Gastroesophageal sphincter (tissue), 3 donors: ENCODE data around the gene IL6.

Source experiments
- CTCF ChIP-seq, 4 experiments: fragments of 200-600 bp in 2 of 4; fragments of 450-650 bp in 2 of 4; sonication (generic) in 1 of 4; IDR thresholded peaks; one replicate each; pipeline ENCODE4 v1.5.1; 2017 to 2019; ENCODE audit warnings: antibody characterized with exemption in 4 of 4, mild to moderate bottlenecking in 2 of 4, moderate library complexity in 2 of 4
- POLR2A ChIP-seq, 2 donors: fragments of 450-650 bp; IDR thresholded peaks; one replicate each; pipeline ENCODE4 v1.6.1; 2017; ENCODE audit warnings: antibody characterized with exemption in 2 of 2, mild to moderate bottlenecking in 2 of 2, moderate library complexity in 1 of 2
- POLR2AphosphoS5 ChIP-seq: sonication (generic); formaldehyde crosslinking; IDR thresholded peaks from one replicate; pipeline ENCODE4 v1.6.1; 2017; ENCODE audit warnings: antibody characterized with exemption

- TF ChIP-seq CTCF (IDR thresholded peaks at IDR 0.05) (no peak), POLR2AphosphoS5 (no peak), POLR2A (IDR thresholded peaks at IDR 0.05) (no peak)
Observed at GRCh38 chr7:22694597-22695207, 32.3 kb upstream of the IL6 start.
